Head of caudate nucleus (tissue), 42 donors: Measurements from ENCODE around the gene SEC61A2.
A peak's percentile ranks its signal among the peaks of the same experiment; 100 is the strongest.
"Not testable (repeated sequence)": the region's sequence is repeated elsewhere in the genome, so short reads cannot be mapped to it uniquely, and the experiment has no call there.

Source experiments
- DNase-seq, 42 donors: peaks; one replicate each; pipeline versions ENCODE4 v3.0.0 to v3.0.0-alpha.2; 2020 to 2021; ENCODE audit warnings: mixed read lengths in 7 of 42
- intact Hi-C: fragments of 100-400 bp; cut with DNase I; formaldehyde crosslinking; loops from one replicate; pipeline ENCODE4 v1.15.0; 2022

SEC61A2 gene

DNA sequence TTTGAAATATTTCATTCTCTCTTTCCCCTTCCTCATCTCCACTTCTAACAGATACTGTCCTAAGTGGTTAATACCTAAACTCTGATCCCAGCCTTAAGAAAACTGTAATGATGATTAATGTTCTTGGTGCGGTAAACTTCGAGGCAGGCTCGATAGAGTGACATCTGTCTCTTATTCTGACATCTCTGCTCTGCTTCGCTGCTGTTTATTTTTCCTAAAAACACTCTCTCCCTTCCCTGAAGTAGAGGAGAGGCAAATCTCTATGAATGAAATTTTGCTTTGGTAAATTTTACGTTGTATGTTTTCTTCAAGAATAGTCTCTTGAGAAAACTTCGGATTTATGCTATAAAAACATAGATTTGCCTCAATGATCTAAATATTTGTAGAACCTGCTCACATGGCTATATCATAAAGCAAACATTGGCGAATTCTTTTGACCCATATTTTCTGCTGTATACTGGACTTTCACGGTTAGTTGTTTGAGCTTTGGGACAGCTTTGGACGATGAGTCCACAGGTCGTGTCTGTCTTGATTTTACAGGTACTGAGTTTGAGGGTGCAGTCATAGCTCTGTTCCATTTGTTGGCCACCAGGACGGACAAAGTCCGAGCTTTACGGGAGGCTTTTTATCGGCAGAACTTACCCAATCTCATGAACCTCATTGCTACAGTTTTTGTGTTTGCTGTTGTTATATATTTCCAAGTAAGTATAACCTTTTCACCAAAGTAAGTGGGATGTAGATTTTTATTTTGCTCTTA is 27.1 kb downstream of the SEC61A2 start:
- intact Hi-C loops: no loop called here
- DNase-seq: no peak

DNA sequence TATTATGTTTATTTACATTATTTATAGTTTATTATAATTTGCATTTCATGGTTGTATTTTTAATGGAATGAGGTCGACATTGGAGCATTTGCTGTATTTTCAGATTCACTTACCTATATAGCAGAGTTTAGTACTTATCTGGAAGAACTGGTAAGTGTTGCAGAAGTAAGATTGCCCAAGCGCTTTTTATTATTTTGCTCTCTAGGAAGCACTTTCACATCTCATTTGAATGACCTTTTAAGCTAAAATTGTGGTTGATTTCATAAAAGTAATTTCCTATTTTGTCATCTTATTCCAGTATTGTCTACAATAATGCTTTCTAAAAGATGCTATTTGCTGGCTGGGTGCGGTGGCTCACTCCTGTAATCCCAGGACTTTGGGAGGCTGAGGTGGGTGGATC is 28.6 kb downstream of the SEC61A2 start:
- intact Hi-C loops: no loop called here
- DNase-seq: no peak

- no peak for DNase-seq
- intact Hi-C loops: no loop called here
Observed at GRCh38 chr10:12160664-12161063, 31.2 kb downstream of the SEC61A2 start.

- no peak for DNase-seq
- intact Hi-C loops: no loop called here
Observed at GRCh38 chr10:12162927-12163326, 33.5 kb downstream of the SEC61A2 start.

DNA sequence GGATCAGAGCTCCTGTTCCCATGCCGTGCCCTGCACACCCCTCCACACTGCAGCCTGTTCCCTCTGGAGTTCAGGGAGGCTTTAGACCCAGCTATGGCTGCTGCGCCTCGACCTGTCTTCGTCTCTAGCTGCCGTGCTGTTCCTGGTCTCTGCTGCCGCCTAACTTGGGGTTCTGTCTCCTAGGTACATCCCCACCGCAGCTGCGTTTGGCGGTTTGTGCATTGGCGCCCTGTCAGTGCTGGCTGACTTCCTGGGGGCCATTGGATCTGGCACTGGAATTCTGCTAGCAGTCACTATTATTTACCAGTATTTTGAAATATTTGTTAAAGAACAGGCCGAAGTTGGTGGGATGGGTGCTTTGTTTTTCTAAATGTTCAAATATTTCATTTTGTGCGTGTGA is 34.6 kb downstream of the SEC61A2 start:
- intact Hi-C loops: no loop called here
- DNase-seq: no peak

DNA sequence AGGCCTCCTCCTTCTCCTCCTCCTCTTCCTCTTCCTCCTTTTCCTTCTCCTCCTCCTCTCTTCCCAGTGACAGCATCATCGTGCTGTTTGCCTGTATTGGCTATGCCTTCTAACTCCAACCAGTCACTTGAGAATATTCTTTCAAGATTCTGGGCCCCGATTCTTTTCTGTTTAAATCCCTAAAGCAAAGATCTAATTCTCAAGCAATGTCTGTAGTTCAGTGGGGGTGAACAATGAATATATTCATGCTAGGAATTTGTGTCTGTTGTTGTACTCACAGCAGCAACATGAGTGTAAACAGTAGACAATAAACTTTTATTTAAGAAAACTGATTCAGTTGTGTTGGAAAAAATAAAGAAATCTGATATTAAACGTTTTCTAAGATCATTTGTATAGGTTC is 35.6 kb downstream of the SEC61A2 start:
- intact Hi-C loops: no loop called here
- DNase-seq: peak in 1 of 42 donors; percentile 18

DNA sequence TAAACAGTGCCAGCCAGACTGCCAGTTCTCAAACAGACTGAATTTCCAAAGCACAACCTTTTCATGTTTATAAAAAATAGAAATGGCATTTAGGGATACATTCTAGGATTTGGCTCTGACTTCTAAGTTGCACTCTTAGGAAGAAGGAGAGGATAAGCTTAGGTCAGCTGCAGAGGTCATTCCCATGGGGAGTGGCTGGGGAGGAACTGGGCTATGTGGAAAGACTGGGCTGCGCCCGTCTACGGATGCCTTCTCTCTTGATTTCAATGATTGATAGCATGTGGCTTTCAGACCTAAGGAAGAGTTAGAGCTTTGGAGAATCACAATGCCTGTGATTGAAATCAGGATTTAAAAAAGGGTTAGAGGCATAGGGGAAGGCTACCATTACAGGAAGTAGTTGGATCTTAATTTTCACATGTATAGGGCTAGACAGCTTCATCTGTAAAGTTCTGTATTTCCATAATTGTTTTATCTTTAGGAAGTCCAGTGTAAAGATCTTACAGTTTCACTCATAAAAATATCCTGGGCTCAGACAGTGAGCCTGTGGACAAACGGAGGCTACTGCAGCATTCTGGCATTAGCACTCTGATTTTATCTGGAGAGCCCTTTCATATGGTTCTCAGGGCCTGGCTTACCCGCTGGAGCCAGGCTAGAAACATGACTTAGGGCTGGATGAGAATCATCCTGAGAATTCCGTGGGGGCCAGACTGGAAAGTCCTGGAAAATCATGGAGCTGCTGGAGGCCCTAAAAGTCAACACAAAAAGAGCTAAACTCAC is 36.7 kb downstream of the SEC61A2 start:
- intact Hi-C loops: no loop called here
- DNase-seq: no peak

GRCh38 chr10:12171512-12171911 is 42.0 kb downstream of the SEC61A2 start:
- DNase-seq, intact Hi-C loops: not testable (repeated sequence)

DNA sequence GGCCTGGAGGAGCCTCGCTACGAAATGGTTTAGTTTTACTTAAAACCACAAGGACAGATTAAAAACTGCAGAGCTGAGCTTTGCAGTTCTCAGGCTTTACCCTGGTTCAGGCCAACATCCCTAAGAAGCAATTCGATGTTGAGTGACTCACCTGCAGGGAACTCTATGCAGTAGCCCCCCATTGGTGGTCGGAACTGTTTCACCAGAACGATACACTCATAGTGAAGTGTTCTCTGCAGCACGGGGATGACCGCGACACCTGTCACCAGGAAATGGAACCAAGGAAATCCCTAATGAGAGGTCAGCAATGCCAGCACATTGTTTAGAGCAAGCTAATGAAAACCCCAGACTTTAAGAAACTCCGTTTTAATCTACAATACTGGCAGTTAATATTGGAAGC is 48.2 kb downstream of the SEC61A2 start:
- no peak for DNase-seq
- intact Hi-C loops: no loop called here

- DNase-seq: no peak
- intact Hi-C loops: no loop called here
Observed at GRCh38 chr10:12179606-12180170, 50.2 kb downstream of the SEC61A2 start.

GRCh38 chr10:12180221-12180974 is 50.9 kb downstream of the SEC61A2 start:
- intact Hi-C loops: no loop called here
- no peak for DNase-seq

DNA sequence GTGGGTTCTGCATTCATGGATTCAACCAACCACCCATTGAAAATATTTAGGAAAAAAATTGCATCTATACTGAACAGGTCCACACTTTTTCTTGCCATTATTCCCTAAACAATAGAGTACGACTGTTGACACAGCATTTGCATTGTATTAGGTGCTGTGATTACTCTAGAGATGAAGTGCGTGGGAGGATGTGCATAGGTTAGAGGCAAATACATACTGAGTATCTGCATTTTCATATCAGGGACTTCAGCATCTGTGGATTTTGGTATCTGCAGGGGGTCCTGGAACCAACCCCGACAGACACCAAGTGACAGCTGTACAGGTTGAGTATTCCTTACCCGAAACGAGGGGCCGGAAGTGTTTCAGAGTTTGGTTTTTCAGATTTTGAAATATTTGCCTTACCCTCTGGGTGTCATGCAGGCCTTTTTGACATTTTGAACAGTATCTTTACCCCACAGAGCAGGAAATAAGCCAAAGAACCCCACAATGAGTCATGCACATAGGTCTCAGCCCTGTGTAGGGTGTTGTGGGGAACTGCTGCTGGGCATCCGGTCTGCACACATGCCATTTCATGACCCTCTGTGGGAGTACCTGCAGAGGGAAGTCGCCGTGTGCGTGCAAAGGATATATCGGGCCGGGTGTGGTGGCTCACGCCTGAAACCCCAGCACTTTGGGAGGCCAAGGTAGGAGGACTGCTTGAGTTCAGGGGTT is 51.7 kb downstream of the SEC61A2 start:
- DNase-seq: no peak
- intact Hi-C loops: no loop called here

- intact Hi-C loops: no loop called here
Observed at GRCh38 chr10:12184165-12184564, 54.7 kb downstream of the SEC61A2 start.

GRCh38 chr10:12186323-12186722 is 56.8 kb downstream of the SEC61A2 start:
- intact Hi-C loops: no loop called here
- no peak for DNase-seq

More at GRCh38 chr10:12184165-12184564, 54.7 kb downstream of the SEC61A2 start:
- no peak for DNase-seq

GRCh38 chr10:12187321-12187905 is 57.9 kb downstream of the SEC61A2 start:
- intact Hi-C loops: no loop called here
- no peak for DNase-seq

DNA sequence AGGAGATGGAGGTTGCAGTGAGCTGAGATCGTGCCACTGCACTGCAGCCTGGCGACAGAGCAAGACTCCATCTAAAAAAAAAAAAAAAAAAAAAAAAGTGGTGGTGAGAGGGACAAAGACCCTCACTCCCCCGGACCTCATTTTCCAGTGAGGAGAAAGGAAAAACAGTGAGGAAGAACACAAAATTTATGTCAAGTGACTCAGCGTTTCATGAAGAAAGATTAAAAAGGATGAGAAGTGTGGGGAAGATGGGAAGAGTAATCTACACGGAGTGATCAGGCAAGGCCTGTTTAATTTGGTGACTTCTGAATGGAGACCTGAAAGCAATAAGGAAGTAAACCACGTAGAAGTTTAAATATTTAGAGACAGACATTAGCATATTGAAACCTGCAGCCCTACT is 59.2 kb downstream of the SEC61A2 start:
- intact Hi-C loops: no loop called here
- no peak for DNase-seq

DNA sequence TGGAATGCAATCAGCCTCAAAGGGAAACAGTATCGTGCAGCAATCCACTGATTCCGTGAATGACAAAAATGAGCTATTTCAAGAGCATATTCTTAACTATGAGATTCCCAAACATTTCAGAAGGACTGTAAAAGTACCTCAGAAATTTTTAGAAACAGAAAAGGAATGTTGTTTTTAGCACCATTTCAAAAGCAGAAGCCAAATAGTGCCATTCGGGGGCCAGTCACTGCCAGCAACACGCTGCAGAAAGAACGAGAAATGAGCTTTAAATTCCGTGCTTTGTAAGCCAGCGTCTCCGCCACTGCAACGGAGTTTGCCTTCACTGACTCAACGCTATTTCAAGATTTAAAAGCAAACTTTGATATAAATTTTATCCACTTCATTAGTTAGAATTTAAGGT is 59.9 kb downstream of the SEC61A2 start:
- intact Hi-C loops: no loop called here
- DNase-seq: no peak

- intact Hi-C loops: loop anchor here (10.0 kb wide), 2 partner anchors 67 to 147 kb away; partner anchors contain the start of genes SEC61A2 and UPF2
- no peak for DNase-seq
Observed at GRCh38 chr10:12191715-12192114, 62.2 kb downstream of the SEC61A2 start.
